ENCODE data around the gene CNOT11.
"Not testable (repeated sequence)": the region's sequence is repeated elsewhere in the genome, so short reads cannot be mapped to it uniquely, and the experiment has no call there.

The CNOT11 gene

GRCh38 chr2:101238930-101239759 is 13.5 kb upstream of the CNOT11 start:
- H3K4me3 ChIP-seq (ENCODE audit: low read depth, low read length), result no peak overlapping the region
- no peak for TF ChIP-seq CTCF (IDR thresholded peaks at IDR 0.05; ENCODE audit: borderline replicate concordance, insufficient read depth, low read depth, low read length)

- H3K4me3 ChIP-seq (ENCODE audit: low read depth, low read length), result not testable (repeated sequence)
Measured at GRCh38 chr2:101239760-101240118, 12.9 kb upstream of the CNOT11 start.

- not testable (repeated sequence) for H3K4me3 ChIP-seq (ENCODE audit: low read depth, low read length)
Measured at GRCh38 chr2:101240694-101241093, 12.0 kb upstream of the CNOT11 start.

GRCh38 chr2:101241158-101241557 is 11.5 kb upstream of the CNOT11 start:
- H3K4me3 ChIP-seq (ENCODE audit: low read depth, low read length), result no peak overlapping the region

More at GRCh38 chr2:101240694-101241093, 12.0 kb upstream of the CNOT11 start:
- TF ChIP-seq CTCF (IDR thresholded peaks at IDR 0.05; ENCODE audit: borderline replicate concordance, insufficient read depth, low read depth, low read length), result peak; percentile 50; the same call in 1 of the 2 replicates

GRCh38 chr2:101244373-101244772 is 8.3 kb upstream of the CNOT11 start:
- not testable (repeated sequence) for H3K4me3 ChIP-seq (ENCODE audit: low read depth, low read length)

More at GRCh38 chr2:101241158-101241557, 11.5 kb upstream of the CNOT11 start:
- TF ChIP-seq CTCF (IDR thresholded peaks at IDR 0.05; ENCODE audit: borderline replicate concordance, insufficient read depth, low read depth, low read length), result no peak

- H3K4me3 ChIP-seq (ENCODE audit: low read depth, low read length), result not testable (repeated sequence)
Measured at GRCh38 chr2:101244899-101245298, 7.8 kb upstream of the CNOT11 start.

- not testable (repeated sequence) for H3K4me3 ChIP-seq (ENCODE audit: low read depth, low read length)
Measured at GRCh38 chr2:101245468-101245867, 7.2 kb upstream of the CNOT11 start.

- H3K4me3 ChIP-seq (ENCODE audit: low read depth, low read length), result not testable (repeated sequence)
Measured at GRCh38 chr2:101248756-101249155, 3.9 kb upstream of the CNOT11 start.

GRCh38 chr2:101249826-101250225 is 2.9 kb upstream of the CNOT11 start:
- no peak overlapping the region for H3K4me3 ChIP-seq (ENCODE audit: low read depth, low read length)
- no peak for TF ChIP-seq CTCF (IDR thresholded peaks at IDR 0.05; ENCODE audit: borderline replicate concordance, insufficient read depth, low read depth, low read length)

- not testable (repeated sequence) for H3K4me3 ChIP-seq (ENCODE audit: low read depth, low read length)
Measured at GRCh38 chr2:101251246-101251781, 1.4 kb upstream of the CNOT11 start.
